NCI-H2196 (cell line): Measurements from ENCODE around the gene LBH.
A peak's percentile ranks its signal among the peaks of the same experiment; 100 is the strongest.

ENCODE experiments used
- DNase-seq: peaks from one replicate; lab custom pipeline; 2025; ENCODE audit not compliant: unreplicated experiment; lab: John Stamatoyannopoulos, UW

The LBH gene

GRCh38 chr2:30231212-30231995 is at the start of gene LBH:
Gene LBH (plus strand): TSS chr2:30231534. CDS start chr2:30231739, 205 bp downstream.
- DNase-seq: peak; percentile 74

- DNase-seq: no peak
Observed at GRCh38 chr2:30184035-30184434, 47.3 kb upstream of the LBH start.

GRCh38 chr2:30185178-30185577 is 46.2 kb upstream of the LBH start:
- no peak for DNase-seq

- no peak for DNase-seq
Observed at GRCh38 chr2:30188292-30188691, 43.0 kb upstream of the LBH start.

- DNase-seq: no peak
Observed at GRCh38 chr2:30190637-30191036, 40.7 kb upstream of the LBH start.

GRCh38 chr2:30191107-30191506 is 40.2 kb upstream of the LBH start:
- DNase-seq: no peak

- no peak for DNase-seq
Observed at GRCh38 chr2:30191819-30192271, 39.5 kb upstream of the LBH start.

GRCh38 chr2:30192314-30192713 is 39.0 kb upstream of the LBH start:
- no peak for DNase-seq

GRCh38 chr2:30193104-30193681 is 38.1 kb upstream of the LBH start:
- no peak for DNase-seq

- no peak for DNase-seq
Observed at GRCh38 chr2:30194421-30194820, 36.9 kb upstream of the LBH start.

- DNase-seq: no peak
Observed at GRCh38 chr2:30195016-30195415, 36.3 kb upstream of the LBH start.

- no peak for DNase-seq
Observed at GRCh38 chr2:30197570-30198192, 33.7 kb upstream of the LBH start.

- DNase-seq: no peak
Observed at GRCh38 chr2:30201990-30202389, 29.3 kb upstream of the LBH start.

GRCh38 chr2:30203156-30203555 is 28.2 kb upstream of the LBH start:
- DNase-seq: no peak

- no peak for DNase-seq
Observed at GRCh38 chr2:30204281-30204680, 27.1 kb upstream of the LBH start.

- no peak for DNase-seq
Observed at GRCh38 chr2:30205456-30205855, 25.9 kb upstream of the LBH start.

- peak; percentile 13 for DNase-seq
Observed at GRCh38 chr2:30206461-30207430, 24.6 kb upstream of the LBH start.

- peak; percentile 65 for DNase-seq
Observed at GRCh38 chr2:30208453-30208852, 22.9 kb upstream of the LBH start.

GRCh38 chr2:30209227-30209626 is 22.1 kb upstream of the LBH start:
- DNase-seq: no peak

- DNase-seq: no peak
Observed at GRCh38 chr2:30213326-30213725, 18.0 kb upstream of the LBH start.

- DNase-seq: no peak
Observed at GRCh38 chr2:30213907-30214463, 17.3 kb upstream of the LBH start.
